ENCODE data around the gene CD1B.

The CD1B gene

DNA sequence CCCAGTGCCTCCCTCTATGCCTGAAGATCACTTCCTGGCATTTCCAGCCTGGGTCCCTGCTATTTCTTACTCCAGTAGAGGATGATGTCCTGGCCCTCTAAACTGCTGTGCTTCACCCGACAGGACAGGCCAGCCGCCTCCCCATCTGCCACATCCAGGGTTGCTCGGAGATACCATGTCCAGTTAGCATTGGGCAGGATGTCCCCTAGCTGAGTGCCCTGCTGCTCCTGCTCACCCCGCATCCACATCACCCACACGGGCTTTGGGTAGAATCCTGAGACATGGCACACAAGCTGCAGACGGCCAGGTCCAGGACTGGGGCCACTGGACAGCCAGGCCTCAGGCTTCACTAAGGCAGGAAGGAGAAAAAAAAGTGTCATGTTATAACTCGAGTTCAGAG, 2.0 kb downstream of the CD1B start:
- DNase-seq, result no peak

GRCh38 chr1:158328426-158328825, 2.9 kb downstream of the CD1B start:
- no peaks in the 10 kb centered on the region for H3K27me3 ChIP-seq
- no peak overlapping the region for H3K4me3 ChIP-seq (ENCODE audit: low read depth, low read length)
- DNase-seq, result no peak
- no peaks in the 10 kb centered on the region for H3K9me3 ChIP-seq
- TF ChIP-seq CTCF (IDR thresholded peaks at IDR 0.05; ENCODE audit: low read depth, low read length), result no peak
- no peaks in the 10 kb centered on the region for H3K4me1 ChIP-seq
- H3K36me3 ChIP-seq, result no peaks in the 10 kb centered on the region

More for the DNA sequence above, 2.0 kb downstream of the CD1B start:
- Histone ChIP-seq H3K9me3 (no peaks in the 10 kb centered on the region), H3K4me3 (ENCODE audit: low read depth, low read length) (no peak overlapping the region), H3K27me3 (no peaks in the 10 kb centered on the region), H3K4me1 (no peaks in the 10 kb centered on the region), H3K36me3 (no peaks in the 10 kb centered on the region)
- no peak for TF ChIP-seq CTCF (IDR thresholded peaks at IDR 0.05; ENCODE audit: low read depth, low read length)

GRCh38 chr1:158327481-158327880, 3.9 kb downstream of the CD1B start:
- H3K9me3 ChIP-seq, result no peaks in the 10 kb centered on the region
- TF ChIP-seq CTCF (IDR thresholded peaks at IDR 0.05; ENCODE audit: low read depth, low read length), result no peak
- H3K4me1 ChIP-seq, result no peaks in the 10 kb centered on the region
- no peak overlapping the region for H3K4me3 ChIP-seq (ENCODE audit: low read depth, low read length)
- no peaks in the 10 kb centered on the region for H3K27me3 ChIP-seq
- no peaks in the 10 kb centered on the region for H3K36me3 ChIP-seq
- no peak for DNase-seq

GRCh38 chr1:158324395-158324794, 6.9 kb downstream of the CD1B start:
- no peaks in the 10 kb centered on the region for H3K4me1 ChIP-seq
- no peak for TF ChIP-seq CTCF (IDR thresholded peaks at IDR 0.05; ENCODE audit: low read depth, low read length)
- no peaks in the 10 kb centered on the region for H3K9me3 ChIP-seq
- no peaks in the 10 kb centered on the region for H3K27me3 ChIP-seq
- no peaks in the 10 kb centered on the region for H3K36me3 ChIP-seq
- no peak overlapping the region for H3K4me3 ChIP-seq (ENCODE audit: low read depth, low read length)
- no peak for DNase-seq

- H3K36me3 ChIP-seq, result no peaks in the 10 kb centered on the region
- no peaks in the 10 kb centered on the region for H3K4me1 ChIP-seq
- H3K27me3 ChIP-seq, result no peaks in the 10 kb centered on the region
- H3K4me3 ChIP-seq (ENCODE audit: low read depth, low read length), result no peak overlapping the region
- H3K9me3 ChIP-seq, result no peaks in the 10 kb centered on the region
- no peak for DNase-seq
- TF ChIP-seq CTCF (IDR thresholded peaks at IDR 0.05; ENCODE audit: low read depth, low read length), result no peak
These were observed 7.5 kb downstream of the CD1B start for GRCh38 chr1:158323866-158324265.

GRCh38 chr1:158311066-158311465, 20.3 kb downstream of the CD1B start:
- Histone ChIP-seq H3K4me3 (ENCODE audit: low read depth, low read length) (no peak overlapping the region), H3K27me3 (no peaks in the 10 kb centered on the region), H3K4me1 (no peaks in the 10 kb centered on the region), H3K36me3 (no peaks in the 10 kb centered on the region), H3K9me3 (no peaks in the 10 kb centered on the region)
- TF ChIP-seq CTCF (IDR thresholded peaks at IDR 0.05; ENCODE audit: low read depth, low read length), result no peak
- DNase-seq, result no peak

Data from BE2C (cell line).